GM18507 (cell line): ENCODE measurements around the gene UBC.
"Not testable (repeated sequence)": the region's sequence is repeated elsewhere in the genome, so short reads cannot be mapped to it uniquely, and the experiment has no call there.

Experiments
- DNase-seq: peaks from one replicate; pipeline ENCODE4 v3.0.0; 2011; ENCODE audit warnings: low read depth; ENCODE audit not compliant: insufficient read length; ENCODE audit errors: extremely low spot score
- FAIRE-seq: peaks from 2 replicates; lab custom pipeline; 2011; peaks lifted over from hg19 to GRCh38; lab: Jason Lieb, UNC

The UBC gene

DNA sequence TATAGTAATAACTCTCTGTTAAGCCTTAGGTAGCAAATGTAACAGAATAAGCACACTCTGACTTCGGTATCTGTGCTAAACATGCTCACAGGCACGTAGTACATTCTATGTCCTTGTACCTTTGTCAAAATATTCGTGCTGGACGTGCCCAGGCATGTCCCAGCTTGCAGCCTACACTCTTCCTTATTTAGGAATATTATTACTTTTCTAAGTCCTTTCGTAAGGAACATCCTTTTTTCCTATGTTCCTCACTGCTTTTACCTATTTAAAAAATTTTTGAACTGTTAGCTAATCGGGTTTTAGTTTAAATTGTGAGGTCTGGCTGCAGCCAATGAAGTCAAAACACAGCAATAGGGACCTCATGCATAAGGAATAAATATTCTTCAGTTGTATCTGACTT lies 24.1 kb upstream of the UBC start:
- no peak for FAIRE-seq
- DNase-seq, result no peak

DNA sequence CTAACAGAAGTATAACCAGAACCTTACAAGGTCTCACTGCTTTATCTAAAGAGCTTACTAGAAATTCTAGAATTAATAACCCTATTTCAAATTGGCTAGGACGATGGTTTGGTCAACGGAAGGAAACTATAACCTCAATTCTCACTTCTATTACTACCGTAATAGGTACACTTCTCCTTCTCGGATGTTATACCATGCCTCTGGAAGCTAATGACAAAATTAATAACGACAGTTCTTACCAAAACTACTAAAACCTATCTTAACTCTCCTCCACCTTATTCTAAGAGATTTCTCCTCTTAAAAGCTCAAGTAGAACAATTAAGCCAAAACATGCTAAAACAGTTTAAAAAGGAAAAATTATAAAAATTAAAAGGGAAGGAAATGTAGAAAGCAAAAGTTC lies 23.7 kb upstream of the UBC start:
- FAIRE-seq (peak; percentile 70), DNase-seq (no peak)

DNA sequence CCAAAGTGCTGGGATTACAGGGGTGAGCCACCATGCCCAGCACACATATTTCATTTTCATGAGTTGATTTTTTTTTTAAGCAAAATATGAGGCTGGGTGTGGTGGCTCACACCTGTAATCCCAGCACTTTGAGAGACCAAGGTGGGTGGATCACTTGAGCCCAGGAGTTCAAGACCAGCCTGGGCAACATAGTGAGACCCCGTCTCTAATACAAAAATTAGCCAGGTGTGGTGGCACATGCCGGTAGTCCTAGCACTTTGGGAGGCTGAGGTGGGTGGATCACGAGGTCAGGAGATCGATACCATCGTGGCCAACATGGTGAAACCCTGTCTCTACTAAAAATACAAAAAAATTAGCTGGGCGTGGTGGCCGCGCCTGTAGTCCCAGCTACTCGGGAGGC lies 17.1 kb upstream of the UBC start:
- DNase-seq, FAIRE-seq: not testable (repeated sequence)

DNA sequence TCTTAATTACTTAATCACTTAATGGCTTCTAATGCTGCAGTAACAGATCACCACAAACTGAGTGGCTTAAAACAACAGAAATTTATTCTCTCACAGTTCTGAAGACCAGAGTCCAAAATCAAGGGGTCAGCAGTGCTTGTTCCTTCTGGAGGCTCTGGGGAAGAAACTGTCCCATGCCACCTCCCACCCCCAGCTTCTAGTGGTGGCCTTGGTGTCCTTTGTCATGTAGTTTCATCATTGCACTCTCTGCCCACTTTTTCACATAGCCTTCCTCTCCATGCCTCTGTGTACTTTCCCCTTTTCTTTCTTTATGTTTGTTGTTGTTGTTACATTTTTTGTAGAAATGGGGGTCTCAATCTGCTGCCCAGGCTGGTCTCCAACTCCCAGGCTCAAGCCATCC lies 16.1 kb upstream of the UBC start:
- FAIRE-seq, result no peak
- no peak for DNase-seq

DNA sequence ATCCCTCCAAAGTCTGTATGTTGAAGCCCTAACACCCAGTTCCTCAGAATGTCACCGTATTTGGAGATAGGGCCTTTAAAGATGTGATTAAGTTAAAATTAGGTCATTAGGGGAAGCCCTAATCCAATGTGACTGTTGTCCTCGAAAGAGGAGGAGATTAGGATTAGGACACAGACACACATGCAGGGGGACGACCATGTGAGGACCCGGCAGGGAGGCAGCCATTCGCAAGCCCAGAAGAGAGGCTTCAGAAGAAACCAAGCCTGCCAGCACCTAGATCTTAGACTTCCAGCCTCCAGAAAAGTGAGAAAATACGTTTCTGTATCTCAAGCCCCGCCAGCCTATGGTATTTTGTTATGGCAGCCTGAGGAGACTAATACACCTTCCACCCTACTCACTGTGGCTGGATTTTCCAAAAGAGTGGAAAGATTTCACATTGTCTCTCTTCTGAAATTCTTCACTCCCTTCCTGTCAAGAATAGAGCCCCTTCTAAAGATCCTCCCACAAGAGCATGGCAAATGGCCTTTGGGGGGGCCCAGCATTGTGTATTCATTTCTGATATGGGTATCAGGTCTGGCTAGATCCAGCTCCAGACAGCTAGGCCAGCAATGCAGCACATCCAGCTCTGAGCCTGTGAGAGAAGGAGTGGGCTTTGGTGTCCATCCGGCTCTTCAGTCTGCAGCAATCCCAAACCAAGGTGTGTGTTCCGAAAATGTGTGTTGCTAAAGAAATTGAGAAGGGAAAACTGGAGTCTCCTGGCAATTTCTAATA lies 15.4 kb upstream of the UBC start:
- no peak for DNase-seq
- no peak for FAIRE-seq

DNA sequence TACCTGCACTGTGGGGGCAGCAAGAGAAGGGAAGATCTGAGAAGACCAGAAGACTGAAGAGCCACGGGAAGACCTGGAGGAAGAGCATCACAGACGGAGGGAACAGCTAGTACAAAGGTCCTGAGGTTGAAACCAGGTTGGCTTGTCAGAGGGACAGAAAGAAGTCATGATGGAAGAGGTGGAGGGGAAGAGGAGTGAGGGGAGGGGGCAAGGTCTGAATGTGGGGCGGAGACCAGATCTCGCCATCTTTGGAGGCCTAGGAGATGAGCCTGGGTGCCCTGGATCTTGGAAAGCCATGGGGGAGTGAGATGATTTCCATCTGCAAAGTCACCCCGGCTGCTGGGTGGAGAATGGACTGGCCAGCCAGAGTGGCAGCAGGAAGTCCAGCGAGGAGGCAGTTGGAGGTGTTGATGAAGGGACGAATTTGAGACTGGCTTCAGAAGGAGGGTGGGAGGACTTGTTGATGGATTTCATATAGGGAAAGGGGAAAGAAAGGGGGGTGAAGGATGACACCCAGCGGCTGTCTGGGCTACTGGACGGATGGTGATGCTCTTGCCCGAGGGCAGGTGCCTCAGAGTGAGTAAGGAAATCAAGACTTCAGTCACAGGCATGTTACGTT lies 14.6 kb upstream of the UBC start:
- FAIRE-seq (no peak), DNase-seq (no peak)

DNA sequence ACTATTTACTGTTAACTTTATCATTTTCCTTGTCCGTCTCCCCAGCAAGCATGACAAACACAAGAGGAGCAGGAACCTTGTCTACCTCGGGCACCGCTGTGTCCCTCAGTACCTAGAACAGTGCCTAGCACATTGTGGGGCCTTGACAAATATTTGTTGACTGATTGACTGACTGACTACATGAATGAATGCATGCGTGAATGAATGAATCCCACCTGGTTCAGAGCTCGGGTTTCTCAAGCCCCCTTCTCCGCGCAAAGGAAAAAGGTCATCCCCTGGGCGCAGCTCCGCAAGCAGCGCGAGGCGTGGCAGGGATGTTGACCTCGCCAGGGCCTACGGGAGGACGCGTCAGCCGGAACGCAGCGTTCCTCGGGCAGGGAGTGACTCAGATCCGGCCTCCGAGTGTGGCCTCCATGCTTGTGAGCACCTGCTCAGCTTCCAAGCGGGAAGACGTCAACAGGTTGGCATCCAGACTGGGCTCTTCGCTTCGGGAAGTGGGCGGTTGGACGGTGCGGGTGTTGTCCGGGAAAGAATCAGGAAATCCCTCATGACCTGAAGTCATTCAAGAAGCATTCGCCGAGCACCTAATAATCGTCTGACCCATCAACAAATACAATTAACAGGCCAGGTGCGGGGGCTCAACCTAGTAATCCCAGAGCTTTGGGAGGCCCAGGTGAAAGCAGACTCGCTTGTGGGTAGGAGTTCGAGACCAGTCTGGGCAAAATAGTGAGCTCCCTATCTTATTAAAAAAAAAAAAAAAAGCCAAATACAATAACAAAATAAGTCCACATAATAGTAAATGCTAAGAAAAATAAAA lies 13.9 kb upstream of the UBC start:
- FAIRE-seq (no peak), DNase-seq (no peak)

DNA sequence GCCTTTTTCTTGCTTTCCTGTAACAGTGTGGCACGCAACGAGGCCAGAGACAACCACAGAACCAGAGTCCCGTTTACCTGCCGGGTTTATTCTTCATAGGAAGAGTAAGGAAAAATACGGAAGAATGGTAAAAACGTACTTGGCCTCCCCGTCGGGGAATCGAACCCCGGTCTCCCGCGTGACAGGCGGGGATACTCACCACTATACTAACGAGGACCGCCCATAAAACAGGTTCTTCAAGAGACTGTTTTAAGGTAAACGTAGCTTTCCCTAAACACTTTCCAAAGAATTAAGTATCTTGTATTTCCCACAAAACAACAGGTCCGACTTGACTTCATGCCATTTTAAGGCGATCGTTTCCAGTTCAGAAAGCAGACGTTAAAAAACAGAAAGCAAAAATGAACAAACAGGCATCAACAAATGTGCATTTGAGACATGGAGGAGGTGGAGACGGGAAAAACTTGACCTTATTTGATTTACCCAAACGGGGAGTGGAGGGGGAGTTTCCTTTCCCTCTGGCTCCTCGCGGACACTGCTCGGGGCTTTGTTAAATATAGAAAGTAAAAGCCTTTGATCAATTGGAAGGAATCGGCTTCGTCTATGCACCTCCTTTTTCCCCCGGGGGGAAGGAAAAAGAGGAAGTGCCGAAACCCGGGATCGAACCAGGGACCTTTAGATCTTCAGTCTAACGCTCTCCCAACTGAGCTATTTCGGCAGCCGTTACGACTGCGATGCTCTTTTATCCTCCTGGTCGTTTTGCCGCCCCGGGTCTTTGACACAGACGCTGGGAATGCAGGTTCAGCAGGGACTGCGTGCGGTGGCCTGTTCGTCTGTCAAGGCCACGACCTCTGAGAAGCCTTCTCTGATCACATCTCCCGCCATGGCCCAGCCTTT lies 13.0 kb upstream of the UBC start:
- DNase-seq (no peak), FAIRE-seq (peak; percentile 85)

DNA sequence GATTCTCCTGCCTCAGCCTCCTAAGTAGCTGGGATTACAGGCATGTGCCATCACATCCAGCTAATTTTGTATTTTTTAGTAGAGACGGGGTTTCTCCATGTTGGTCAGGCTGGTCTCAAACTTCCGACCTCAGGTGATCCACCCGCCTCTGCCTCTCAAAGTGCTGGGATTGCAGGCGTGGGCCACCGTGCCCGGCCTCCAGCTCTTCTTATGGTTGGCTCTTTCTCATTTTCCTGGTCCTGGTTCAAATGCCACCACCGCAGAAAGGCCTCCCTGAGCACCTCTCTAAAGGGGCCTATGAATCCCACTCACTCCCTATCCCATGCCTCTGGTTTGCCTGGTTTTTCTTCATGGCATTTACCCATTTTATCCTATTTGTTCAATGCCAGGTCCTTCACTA lies 11.3 kb upstream of the UBC start:
- not testable (repeated sequence) for FAIRE-seq

DNA sequence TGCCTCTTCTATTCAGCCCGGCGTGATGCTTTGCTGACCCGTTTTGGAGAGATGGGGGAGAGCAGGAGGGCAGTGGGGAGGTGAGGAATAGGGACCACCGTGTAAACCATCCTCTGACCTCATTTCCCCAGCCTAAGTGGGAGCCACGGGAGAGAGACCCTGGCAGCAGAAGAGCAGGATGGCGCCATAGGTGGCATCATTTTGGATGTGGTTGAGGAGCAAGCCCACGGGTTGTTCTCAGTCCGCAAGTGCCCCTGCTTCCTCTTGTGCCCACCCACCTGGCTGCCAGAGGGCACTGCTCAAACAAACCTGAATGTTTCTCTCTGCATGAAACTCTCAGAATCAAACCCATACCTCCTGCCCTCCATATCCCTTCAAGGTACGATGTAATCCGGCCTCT lies 10.7 kb upstream of the UBC start:
- FAIRE-seq, result no peak
- no peak for DNase-seq

More for the DNA sequence above, 11.3 kb upstream of the UBC start:
- DNase-seq, result not testable (repeated sequence)

DNA sequence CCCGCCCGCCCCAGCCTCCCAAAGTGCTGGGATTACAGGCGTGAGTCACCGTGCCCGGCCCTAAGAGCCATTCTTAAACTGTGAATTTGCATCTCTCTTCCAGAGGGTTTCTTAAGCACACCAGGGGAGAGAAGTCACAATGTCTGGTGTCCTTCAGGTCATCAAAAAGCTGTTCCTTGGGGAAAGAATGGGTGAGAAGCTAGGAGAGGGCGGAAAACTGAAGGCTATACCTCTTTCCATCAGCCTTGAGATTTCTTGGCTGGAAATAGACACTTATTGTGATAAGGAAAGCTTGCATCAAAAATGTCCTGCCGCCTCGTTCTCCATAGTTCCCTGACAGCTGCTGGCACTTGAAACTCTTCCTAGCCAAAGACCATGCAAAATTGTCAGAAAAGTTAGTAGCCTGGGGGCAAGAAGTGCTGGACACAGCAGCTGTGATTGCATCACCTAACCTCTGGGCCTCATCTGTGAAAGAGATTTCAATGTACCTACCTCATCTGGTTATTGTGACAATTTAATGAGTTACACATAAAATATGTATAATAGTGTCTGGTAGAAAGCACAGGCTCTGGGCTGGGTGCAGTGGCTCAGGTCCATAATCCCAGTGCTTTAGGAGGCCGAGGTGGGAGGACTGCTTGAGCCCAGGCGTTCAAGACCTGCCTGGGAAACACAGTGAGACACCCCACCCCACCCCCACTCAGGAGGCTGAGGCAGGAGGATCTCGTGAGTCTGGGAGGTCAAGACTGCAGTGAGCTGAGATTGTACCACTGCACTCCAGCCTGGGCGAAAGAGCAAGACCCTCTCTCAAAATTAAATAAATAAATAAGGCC lies 9.7 kb upstream of the UBC start:
- FAIRE-seq, result no peak
- no peak for DNase-seq

DNA sequence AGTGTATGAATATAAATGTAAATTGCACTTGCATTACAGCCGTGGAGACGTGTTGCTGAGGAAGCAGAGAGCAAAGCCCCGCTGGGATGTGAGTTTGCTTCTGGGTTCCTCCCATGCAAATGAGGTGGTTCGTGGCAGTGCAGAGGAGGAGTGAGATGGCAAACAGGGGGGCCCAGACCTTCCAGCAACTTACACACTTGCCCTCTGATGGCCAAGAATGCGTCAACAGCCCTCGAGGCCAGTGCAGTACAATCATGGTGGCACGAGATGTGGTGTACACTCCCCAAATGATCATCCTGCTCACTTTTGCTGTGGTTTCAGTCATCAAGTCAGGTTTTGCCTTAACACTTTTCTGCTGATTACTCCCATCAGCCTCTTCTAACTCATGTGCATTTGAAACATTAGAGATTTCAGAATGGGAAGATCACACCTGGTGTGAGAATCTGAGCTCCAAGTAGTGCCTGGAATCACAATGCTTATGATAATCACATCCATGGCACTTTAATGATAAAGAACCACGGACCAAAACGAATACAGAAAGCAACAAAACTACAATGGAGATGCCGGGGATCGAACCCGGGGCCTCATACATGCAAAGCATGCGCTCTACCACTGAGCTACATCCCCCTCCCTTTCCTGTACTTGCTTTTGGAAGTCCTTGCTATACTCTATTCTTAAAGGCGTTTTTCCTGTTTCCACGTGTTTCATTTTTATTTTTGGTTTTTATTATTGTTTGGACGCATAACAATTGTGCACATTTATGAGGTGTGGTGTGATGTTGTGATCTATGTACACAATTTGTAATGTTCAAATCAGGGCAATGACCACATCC lies 7.0 kb upstream of the UBC start:
- FAIRE-seq (peak; percentile 87), DNase-seq (no peak)

DNA sequence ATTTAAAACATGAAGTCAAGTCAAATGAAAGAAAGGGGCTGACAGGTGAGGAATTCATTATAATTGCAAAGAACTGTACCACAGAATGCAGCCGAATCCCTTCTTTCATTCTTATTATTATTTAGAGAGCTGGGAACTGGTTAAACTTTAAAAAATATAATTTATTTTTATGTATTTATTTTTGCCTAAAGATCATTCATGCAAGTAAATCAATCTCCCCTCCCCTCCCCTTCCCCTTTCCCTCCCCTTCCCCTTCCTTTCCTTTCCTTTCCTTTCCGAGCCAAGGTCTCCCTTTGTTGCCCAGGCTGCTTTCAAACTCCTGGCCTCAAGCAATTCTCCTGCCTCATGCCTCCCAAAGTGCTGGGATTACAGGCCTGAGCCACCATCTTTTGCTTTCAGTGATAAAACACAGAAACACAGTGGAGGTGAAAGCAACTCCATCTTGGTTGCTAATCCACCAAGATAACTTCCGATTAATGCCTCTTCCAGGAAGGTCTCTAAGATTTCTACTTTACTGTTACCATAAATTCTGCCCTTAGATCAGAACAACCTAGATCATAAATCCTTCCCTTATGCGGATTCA lies 6.0 kb upstream of the UBC start:
- no peak for FAIRE-seq

DNA sequence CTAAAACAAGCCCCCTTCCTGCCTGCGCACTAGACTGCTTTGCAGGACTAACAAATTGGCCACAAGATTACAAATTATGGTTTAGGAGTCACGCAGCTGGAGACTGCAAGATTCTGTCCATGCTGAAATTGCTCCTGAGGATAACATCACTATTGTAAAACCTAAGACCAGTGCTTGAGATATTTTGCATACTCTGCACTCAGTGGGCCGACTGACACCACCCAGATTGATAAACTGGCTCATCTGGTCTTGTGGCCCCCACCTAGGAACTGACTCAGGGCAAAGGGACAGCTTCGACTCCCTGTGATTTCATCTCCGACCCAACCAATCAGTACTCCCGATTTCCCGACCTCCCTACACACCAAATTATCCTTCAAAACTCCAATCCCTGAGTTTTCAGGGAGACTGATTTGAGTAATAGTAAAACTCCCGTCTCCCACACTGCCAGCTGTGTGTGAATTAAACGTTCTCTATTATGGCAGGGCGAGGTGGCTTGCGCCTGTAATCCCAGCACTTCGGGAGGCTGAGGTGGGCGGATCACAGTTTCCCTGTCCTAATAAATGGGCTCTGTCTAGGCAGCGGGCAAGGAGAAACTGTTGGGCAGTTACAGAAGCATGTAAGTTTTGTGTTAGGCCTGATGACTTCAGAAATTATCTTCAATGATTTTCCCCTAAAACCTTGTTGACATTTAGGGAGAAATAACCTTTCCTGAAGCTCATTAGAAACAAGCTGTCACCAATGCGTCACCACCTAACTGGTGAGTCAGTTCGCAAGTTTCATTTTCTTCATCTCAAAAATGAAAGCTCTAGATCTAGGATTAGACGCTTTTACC lies 5.3 kb upstream of the UBC start:
- DNase-seq (no peak), FAIRE-seq (peak; percentile 83)

More for the DNA sequence above, 6.0 kb upstream of the UBC start:
- no peak for DNase-seq

DNA sequence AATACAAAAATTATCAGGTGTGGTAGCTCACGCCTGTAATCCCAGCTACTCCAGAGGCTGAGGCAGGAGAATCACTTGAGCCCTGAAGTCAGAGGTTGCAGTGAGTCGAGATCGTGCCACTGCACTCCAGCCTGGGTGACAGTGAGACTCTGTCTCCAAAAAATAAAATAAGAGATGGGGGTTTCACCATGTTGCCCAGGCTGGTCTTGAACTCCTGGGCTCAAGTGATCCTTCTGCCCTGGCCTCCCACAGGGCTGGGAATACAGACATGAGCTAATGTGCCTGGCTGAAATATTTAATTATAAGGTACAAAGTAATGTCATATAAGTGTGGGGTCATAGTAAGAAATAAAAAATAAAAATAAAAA lies 4.2 kb upstream of the UBC start:
- FAIRE-seq, DNase-seq: not testable (repeated sequence)

DNA sequence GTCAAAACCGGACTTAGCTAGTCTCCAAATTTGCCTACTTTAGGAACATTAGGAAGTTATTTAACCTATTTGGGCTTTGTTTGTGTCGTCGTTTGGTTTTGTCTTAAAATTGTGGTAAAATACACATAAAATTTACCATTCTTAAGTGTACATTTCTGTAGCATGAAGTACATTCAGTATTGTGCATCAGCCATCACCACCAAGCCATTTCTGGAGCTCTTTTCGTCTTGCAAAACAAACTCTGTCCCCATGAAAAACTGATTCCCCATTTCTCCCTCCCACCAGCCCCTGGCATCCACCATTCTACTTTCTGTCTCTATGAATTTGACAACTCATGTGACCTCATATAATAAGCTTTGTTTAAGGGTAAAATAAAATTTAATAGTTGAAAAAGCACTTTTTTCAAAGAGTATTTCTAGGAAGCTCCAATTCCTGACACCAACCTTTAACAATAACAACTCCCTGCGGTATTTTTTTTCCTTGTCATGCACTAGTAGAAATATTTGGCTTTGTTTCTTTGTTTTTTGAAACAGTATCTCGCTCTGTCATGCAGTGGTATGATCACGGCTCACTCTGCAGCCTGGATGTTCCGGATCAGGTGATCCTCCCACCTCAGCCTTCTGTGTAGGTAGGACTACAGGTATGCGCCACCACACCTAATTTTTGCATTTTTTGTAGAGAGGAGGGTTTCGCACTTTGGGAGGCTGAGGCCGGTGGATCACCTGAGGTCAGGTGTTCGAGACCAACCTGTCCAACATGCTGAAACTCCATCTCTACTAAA lies 3.6 kb upstream of the UBC start:
- DNase-seq, result no peak

More for the DNA sequence above, 3.6 kb upstream of the UBC start:
- no peak for FAIRE-seq
